GM21367 (cell line): ENCODE results near the gene AIFM3.
A peak's percentile ranks its signal among the peaks of the same experiment; 100 is the strongest.

Source experiments
- ATAC-seq: cut with Tn5 transposase; IDR thresholded peaks from one replicate; pipeline ENCODE4 v1.9.1; 2021; ENCODE audit not compliant: unreplicated experiment

Gene AIFM3

DNA sequence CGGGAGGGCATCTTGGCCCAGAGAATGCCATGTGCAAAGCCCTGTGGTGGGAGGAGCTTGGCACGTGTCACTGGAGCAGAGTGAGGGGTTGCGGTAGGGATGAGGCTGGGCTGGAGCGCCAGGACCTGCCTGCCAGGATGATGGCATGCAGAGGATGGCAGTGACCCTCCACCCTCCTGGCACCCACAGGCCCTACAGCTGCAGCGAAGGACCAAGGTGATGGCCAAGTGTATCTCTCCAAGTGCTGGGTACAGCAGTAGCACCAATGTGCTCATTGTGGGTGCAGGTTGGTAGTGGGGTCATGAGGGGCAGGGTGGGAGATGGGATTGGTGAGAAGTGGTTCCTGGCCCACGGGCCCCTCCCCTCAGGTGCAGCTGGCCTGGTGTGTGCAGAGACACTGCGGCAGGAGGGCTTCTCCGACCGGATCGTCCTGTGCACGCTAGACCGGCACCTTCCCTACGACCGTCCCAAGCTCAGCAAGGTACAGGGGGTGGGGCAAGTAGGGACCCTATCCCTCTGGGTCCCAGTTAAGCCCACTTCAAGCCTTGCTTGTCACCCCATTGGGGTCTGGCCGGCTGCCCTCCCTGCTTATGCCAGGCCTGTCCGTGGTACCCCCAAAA, 7.4 kb downstream of the AIFM3 start:
- ATAC-seq, result no peak

DNA sequence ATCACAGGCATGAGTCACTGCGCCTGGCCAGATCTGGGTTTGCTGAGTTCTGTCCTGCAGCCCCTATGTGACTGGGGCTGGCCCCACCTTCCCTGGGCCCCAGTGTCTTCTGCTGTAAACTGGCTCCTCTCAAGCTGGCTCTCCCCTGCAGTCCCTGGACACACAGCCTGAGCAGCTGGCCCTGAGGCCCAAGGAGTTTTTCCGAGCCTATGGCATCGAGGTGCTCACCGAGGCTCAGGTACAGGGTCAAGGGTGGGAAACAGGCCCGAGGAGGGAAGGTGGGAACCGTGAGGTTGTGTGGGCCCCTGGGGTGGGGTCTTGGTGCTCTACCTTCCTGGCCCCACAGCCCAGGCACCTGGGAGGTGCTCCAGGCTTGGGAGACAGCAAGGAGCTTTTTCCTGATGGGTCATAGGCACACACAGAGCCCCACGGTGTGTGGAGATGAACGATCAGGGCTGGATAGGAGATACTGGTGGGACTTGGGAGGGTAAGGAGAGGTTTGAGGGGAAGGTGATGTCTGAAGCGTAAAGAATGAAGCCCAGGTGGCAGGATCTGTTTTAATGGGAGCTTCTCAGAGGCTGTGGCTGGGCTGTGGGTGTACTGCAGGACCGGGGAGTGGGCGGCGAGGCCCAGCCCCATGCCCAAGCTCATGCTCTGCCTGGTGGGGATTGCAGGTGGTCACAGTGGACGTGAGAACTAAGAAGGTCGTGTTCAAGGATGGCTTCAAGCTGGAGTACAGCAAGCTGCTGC, 8.7 kb downstream of the AIFM3 start:
- ATAC-seq, result no peak

DNA sequence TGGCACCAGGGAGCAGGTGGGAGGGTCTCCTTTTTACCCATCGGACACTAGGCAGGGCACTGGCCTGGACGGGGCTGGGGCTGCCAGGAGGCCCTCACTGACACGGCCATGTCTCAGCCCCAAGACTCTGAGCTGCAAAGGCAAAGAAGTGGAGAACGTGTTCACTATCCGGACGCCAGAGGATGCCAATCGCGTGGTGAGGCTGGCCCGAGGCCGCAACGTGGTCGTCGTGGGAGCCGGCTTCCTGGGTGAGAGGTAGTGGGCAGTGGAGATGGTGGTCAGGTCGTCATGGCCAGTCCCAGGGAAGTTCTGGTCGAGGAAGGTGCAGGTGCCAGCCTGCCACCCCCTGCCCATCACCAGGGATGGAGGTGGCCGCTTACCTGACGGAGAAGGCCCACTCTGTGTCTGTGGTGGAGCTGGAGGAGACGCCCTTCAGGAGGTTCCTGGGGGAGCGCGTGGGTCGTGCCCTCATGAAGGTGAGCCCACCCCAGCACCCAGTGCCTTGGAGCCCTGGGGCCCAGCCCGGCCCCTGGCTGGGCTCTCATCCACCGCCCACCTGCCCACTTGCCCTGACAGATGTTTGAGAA, 9.3 kb downstream of the AIFM3 start:
- no peak for ATAC-seq

DNA sequence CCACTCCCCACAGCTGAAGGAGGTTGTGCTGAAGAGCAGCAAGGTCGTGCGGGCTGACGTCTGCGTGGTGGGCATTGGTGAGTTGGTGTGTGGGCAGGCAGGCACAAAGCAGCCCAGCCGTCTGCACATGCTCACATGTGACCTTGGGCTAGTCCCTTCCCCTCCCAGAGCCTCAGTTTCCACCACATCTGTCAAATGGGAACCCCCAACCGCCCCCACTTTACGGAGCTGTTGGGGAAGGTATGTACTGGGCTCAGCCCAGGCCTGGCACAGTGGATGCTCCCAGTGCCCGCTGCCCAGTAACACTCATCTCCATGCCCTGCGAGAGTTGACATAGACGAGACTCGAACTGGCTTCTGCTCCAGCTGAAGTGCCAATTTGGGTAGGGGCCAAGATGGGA, 10.0 kb downstream of the AIFM3 start:
- ATAC-seq, result no peak

DNA sequence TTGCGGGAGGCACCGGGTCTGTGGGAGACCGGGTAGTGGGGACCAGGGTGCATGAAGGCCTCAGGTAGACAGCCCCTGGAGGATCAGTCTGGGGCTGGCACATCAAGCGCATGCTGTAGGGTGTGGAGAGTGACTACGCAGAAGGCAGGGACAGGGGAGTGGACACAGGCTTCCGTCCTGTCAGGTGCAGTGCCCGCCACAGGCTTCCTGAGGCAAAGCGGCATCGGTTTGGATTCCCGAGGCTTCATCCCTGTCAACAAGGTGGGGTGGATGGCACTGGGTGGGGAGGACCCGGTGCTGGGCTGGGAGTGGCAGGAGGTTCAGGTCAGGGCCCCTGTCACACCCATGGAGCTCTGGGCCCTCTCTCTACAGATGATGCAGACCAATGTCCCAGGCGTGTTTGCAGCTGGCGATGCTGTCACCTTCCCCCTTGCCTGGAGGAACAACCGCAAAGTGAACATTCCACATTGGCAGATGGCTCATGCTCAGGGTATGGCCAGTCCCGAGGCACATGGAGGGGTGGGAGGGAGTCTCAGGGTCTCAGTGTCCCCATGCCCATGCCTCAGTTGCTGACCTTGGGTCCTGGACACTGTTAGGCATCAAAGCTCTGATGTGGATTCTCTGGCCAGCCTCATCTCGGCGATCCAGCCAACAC, 10.6 kb downstream of the AIFM3 start:
- ATAC-seq, result no peak

DNA sequence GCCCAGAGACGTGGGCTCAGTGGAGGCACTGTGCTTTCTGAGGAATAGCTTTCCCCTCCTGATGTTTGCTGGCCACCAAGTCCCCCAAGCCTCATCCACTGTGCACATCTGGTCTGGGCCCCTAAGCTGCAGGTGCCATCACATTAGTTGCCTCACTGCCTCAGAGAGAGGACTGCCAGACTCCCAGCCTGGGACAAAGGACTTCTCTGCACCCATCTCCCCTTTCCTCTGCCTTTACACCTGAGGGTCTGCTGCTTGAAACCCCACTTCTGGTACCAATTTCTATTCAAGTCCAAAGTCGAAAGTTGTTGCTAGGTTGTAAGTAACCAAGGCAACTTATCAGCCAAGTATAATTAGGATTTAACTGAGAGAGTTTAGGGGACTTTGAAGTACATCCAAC, 11.4 kb downstream of the AIFM3 start:
- ATAC-seq, result no peak

DNA sequence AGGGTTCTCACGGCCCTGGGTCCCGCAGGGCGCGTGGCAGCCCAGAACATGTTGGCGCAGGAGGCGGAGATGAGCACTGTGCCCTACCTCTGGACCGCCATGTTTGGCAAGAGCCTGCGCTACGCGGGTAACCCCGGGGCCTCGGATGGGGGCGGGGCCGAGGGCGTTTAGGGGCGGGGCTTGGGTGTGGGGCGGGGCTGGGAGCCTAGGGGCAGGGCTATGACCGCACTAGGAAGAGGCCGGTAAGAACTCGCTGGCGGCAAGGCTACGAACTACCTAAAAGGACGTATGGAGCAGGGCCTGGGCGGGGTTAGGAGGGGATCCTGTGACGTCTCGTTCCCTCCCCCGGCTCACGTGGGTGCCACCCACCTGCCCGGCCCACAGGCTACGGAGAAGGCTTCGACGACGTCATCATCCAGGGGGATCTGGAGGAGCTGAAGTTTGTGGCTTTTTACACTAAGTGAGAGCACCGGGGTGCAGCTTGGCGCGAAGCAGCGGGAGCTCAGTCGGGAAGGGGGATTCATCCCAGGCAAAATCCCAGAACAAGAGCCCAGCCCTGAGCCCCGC, 12.3 kb downstream of the AIFM3 start:
- ATAC-seq, result no peak

DNA sequence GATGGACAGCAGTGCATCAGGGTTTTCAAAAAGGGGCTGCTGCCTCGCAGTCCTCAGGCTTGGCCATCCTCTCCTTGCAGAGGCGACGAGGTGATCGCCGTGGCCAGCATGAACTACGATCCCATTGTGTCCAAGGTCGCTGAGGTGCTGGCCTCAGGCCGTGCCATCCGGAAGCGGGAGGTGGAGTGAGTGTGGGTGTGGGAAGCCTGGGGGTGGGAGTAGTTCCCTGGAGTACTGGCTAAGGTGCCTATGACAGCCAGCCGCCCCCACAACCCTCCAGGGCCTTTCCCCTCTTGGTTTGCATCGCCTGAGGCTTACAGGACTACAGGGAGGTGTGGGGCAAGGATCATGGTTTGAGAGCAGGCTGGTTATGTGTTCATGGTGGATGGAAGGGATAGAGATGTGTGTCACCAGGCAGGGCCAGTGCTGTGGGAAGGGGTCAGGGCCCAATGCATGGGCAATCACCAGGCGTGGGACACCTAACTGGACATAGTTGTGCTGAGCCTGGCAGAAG, 12.9 kb downstream of the AIFM3 start:
- ATAC-seq, result no peak

DNA sequence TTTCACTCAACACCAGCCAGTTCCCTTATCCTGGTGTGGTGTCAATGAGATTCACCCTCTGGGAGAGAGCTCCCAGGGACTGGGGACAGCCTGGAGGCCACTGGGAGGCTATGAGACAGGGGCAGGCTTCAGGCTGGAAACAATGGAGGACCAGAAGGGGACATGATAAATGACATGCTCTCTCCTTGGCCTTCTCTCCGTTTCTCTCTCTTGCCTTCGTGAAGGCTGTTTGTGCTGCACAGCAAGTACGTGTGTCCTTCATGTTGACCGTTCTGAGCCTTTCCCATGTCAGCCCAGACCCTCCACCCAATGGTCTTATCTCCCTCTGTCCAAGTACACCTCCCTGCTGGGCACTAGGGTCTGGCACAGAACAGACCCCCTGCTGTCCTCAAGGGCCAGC, 13.5 kb downstream of the AIFM3 start:
- no peak for ATAC-seq

DNA sequence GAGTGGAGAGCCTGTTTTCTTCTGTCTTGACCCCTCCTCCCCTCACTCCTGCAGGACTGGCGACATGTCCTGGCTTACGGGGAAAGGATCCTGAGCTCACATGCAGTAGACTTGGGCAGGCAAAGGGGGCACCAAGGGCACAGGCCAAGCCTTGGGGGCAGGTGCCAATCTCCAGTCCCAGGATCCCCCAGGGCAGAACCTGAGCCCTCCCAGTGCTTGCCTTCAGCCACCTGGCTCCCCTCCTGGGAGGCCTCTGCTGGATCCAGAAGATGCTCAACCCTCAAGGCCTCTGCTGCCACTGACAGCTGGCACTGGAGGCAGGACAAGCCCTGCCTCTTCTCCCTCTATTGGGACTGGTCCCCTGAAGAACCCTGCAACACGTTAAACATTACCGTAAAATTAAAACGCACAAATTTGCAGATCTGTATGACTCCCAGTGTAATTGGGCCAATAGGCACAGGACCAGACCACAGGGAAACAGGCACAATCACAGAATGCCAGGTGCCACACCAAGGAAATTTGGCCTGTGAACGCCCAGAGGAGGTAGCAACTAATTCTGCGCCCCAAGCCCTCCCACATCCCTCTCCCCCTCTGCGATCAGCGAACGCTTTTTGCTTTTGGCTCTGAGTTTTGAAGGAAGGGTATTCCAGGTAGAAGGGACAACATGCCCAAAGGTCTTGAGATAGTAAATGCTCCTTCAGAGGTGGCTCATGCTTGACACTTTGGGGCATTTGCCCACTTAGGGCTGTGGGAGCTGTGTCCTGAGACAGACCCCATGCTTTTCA, 14.1 kb downstream of the AIFM3 start:
- no peak for ATAC-seq

DNA sequence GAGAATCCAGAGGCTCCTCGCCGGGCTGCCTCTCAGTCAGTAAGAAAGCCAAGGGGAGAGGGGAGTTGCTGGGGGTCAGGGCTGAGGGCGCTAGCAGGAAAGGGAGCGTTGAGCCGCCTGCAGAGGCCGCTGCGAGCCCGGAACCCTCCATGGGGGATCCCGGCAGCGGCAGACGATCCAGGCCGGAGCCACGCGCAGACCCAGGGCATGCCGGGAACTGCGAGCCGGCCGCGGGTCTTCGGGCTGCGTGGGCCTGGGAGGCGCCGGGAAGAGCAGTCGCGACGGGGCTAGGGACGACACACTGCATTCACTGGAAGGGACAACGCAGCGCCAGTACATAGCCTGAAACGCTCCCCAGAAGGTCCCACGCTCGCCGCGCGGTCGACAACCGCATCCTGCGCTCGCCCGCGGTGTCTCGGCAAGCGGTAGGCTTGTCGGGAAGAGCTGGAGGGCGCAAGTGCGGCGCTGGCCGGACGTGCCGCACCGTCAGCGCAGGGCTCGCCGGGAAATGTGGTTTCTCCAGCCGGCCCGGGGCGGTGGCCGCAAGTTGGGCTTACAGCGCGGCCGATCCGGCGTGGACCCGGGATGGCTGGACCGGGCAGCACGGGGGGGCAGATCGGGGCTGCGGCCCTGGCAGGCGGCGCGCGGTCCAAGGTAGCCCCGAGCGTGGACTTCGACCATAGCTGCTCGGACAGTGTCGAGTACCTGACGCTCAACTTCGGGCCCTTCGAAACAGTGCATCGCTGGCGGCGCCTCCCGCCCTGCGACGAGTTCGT, 14.9 kb downstream of the AIFM3 start, which contains the start of gene LZTR1:
TSS of gene LZTR1 (plus strand) at position 511 of the 776 bp plus-strand sequence. CDS start at position 586, 75 bp downstream.
- ATAC-seq, result peak; percentile 59

DNA sequence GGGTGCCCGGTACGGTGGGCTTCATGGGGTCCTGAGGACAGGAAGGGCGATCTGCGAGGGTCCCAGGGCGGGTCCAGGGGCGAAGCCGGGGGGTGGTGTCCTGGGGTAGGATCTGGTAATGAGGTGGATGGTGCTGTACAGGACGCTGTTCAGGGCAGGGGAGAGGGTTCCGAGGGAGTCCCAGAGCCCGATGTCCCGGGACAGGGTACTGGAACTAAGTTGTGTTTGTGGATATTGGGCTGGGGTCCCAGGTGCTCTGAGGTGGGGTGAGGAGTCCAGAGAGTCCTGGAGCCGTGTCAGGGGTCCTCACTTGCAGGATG, 15.5 kb downstream of the AIFM3 start:
- peak; percentile 8 for ATAC-seq

DNA sequence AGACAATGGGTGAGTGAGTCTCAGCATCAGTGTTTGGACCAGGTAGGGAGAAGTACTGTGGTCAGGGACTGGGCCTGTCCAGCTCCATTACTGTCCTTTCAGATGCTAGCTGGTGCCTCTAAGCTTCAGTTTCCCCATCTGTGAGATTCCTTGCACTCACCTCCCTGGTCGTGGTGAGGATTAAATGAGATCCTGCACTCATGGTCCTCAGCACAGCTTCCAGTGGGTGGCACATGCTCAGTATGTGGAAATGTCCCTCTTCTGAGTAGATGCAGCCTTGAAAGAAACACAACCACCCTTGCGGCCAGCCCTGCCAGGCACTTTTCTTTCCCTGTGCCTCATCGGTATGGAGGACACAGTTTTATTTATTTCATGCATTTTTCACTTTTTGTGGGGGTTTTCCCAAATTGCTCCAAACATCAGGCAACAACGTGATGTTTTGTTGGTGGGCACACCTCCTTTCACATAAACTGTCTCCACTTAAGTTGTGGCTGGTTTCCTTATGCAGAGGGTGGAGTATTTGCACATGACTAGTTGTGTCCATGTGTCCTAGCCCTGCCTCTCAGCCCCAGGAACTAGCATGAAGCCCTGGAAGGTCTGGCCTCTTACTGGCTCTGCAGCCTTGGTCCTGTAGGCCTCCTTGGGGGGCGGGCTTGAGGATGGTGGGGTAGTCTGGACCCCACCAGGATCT, 16.2 kb downstream of the AIFM3 start:
- no peak for ATAC-seq

DNA sequence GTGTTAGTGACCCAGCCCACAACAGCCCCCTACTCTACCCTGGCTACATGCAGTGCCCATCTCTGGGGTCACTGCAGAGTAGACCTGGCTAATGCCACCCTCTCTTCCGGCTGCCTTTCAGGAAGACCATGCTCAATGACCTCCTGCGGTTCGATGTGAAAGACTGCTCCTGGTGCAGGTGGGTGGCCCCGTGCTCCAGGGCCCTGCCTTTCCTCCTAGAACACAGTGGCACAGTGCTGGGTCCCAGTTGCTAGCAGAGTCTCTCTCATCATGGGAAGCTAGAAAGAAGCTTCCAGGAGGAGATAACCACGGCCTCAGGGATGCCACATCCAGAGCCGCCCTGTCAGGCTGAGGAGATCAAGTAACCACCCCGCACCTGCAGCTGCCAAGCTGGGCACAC, 18.7 kb downstream of the AIFM3 start:
- ATAC-seq, result no peak

DNA sequence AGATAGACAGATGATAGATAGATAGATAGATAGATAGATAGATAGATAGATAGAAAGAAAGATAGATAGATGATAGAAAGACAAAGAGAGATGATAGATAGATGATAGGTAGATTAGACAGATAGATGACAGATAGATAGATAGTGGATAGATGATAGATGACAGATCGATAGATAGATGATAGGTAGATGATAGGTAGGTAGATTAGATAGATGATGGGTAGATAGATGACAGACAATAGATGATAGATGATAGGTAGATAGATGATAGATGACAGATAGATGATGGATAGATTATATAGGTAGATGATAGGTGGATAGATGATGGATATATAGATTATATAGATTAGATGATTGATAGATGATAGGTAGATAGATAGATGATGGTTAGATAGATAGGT, 19.3 kb downstream of the AIFM3 start:
- ATAC-seq, result no peak

DNA sequence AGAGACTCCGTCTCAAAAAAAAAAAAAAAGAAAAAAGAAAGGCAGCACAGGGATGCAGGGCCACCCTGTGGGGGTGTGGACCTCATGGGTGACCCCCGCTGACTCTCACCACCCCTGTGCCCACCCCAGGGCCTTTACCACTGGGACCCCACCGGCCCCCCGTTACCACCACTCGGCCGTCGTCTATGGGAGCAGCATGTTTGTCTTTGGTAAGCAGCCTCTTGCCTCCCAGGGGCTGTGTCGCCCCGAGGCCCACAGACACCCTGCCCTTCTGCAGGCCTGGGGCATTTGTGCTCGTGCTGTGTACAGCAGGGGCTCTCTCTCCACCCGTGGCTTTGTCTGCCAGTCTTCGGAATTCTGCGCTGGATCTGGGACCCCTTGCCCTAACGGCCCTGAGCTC, 20.3 kb downstream of the AIFM3 start:
- ATAC-seq, result no peak

DNA sequence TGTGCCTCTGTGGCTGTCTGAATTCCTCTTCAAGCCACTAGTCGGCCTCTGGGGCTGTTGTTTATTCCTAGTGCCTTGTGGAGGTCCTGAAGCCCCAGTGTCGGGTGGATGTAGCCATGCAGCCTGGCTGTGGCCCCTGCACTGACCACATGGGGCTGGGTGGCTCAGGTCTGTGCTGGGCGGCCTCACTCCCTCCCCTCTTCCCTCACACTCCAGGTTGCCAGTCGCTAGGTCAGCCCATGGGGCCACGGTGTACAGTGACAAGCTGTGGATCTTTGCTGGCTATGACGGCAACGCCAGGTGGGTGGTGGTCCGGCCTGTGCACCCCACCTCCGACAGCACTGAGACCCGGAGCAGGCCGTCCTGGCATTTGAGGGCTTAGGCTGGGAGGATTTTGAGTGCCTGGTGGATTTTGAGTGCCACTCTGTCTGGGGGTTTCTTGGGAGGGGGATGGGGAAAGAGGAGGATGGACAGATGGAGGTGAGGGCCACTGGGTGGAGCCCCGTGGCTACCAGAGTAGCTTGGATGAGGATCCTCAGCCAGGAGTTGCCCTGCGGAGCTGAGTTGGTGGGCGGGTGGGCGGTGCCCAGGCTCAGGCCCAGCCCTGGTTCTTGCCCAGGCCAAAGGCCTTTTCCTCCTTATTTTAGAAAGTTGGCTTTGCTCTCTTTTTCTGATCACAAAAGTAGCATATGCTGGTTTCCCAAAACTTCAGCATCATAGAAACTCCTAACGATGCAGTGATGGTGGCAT, 21.7 kb downstream of the AIFM3 start:
- no peak for ATAC-seq

DNA sequence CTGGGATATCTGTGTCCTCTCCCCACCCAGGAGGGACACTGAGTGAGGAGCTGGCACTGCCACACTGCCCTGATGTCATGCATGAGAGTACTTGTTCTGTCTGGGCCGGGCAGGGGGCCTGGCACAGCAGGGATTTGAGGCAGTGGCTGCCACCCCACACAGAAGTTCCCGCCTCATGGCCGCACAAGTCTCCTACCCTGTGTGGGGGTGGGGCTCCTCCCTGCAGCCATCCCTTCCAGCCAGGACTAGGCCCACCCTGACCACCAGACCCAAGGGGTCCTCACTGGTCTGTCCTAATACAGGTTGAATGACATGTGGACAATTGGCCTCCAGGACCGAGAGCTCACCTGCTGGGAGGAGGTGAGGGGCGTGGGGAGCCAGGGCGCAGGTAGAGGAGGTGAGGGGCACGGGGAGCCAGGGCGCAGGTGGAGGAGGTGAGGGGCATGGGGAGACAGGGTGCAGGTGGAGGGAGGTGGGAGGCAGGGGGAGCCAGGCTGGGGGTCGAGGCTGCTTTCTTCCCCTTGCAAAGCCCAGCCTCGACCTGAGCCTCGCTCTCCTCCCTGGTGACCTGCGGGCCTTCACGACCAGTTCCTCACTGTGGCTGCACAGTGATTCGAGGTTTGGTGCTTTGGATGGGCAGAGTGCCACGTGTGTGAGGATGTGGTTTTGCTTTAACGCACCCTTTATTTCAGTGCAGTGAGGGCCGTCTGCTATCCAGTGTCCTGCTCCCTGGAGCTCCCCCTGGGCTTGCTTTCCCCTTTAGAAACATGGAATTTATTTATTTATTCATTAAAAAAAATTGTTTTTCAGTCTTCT, 22.5 kb downstream of the AIFM3 start:
- ATAC-seq, result no peak
